Left ventricle myocardium inferior (tissue), 1 donor: ENCODE measurements around the gene BCR. TPM values are rescaled to one million over a fixed set of nuclear protein-coding genes. Genes with fewer than 3 reads are reported as not detected.

Source experiments
- DNase-seq: peaks from one replicate; pipeline ENCODE4 v3.0.0-alpha.2; 2020
- H3K27ac ChIP-seq: fragments of 200-600 bp; replicated peaks from 2 replicates; pipeline ENCODE4 v1.8.0; 2021
- H3K27me3 ChIP-seq: fragments of 200-600 bp; 2 replicates; pipeline ENCODE4 v1.8.0; 2021; ENCODE audit warnings: low read depth
- H3K36me3 ChIP-seq: fragments of 200-600 bp; 2 replicates; pipeline ENCODE4 v1.8.0; 2021
- H3K4me1 ChIP-seq: fragments of 200-600 bp; 2 replicates; pipeline ENCODE4 v1.8.0; 2021
- H3K4me3 ChIP-seq: fragments of 200-600 bp; 2 replicates; pipeline ENCODE4 v1.8.0; 2021; ENCODE audit warnings: mild to moderate bottlenecking, moderate library complexity
- H3K9me3 ChIP-seq: fragments of 200-600 bp; replicated peaks from 2 replicates; pipeline ENCODE4 v1.8.0; 2021
- intact Hi-C: fragments of 100-400 bp; cut with micrococcal nuclease; formaldehyde crosslinking; loops from one replicate; pipeline ENCODE4 v1.11.0; 2022
- total RNA-seq: library from RNA; stranded (reverse); fragmentation: NEBNext Ultra II Directional; extraction: Animal tissue kit (Norgen Biotek cat#: 25700); gene quantifications from one replicate; pipeline ENCODE4 v1.2.1, GENCODE V29; 2021
- TF ChIP-seq, protein P1 (sequence below): fragments of 200-600 bp; IDR thresholded peaks from 2 replicates; pipeline ENCODE4 v1.8.0; 2021; ENCODE audit warnings: antibody characterized with exemption, mild to moderate bottlenecking, borderline replicate concordance
- donor health status: DM: no; HTN: yes; CAD: no; lungs with severe emphysema.

BCR gene
- total RNA-seq, 1 donor from 2014 or later, result 26.7 TPM

DNA sequence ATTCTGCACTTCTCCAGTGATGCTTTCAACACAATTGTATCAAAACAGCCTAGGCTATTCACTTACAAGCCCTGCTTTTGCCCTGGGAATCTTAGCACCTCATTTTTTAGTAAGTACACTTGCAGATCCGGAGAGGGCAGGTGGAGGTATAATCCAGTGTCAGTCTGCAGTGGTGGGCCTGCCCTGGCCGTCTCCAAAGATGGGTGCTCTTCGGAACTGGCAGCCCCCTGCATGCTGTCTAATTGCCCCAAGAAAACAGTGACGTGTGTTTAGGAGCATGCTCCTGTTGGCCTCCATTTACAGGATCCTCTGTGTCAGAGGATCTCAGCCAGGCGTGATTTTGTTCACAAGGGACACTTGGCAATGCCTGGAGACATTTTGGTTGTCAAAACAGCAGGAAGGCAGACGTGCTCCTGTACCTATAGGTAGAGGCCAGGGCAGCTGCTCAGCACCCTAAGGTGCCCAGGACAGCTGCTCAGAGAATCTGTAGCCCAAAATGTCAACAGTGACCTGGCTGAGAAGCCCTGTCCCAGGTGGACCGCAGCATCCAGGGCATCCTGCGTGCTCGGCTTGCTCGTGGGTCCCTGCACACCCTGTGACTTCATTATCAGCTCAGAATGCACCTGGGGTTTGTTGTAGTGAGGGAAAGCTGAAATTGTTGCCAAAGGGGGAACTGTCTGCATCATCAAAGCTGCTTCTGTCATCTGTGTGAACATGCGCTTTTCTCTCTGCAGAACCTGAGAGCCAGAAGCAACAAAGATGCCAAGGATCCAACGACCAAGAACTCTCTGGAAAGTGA is 90.7 kb downstream of the BCR start:
- Histone ChIP-seq H3K4me1 (no peaks in the 10 kb centered on the region), H3K4me3 (no peak overlapping the region), H3K27ac (no peak overlapping the region), H3K36me3 (peaks cover 74% of the 10 kb centered on the region), H3K9me3 (no peaks in the 10 kb centered on the region), H3K27me3 (no peaks in the 10 kb centered on the region)
- TF ChIP-seq, protein P1, sequence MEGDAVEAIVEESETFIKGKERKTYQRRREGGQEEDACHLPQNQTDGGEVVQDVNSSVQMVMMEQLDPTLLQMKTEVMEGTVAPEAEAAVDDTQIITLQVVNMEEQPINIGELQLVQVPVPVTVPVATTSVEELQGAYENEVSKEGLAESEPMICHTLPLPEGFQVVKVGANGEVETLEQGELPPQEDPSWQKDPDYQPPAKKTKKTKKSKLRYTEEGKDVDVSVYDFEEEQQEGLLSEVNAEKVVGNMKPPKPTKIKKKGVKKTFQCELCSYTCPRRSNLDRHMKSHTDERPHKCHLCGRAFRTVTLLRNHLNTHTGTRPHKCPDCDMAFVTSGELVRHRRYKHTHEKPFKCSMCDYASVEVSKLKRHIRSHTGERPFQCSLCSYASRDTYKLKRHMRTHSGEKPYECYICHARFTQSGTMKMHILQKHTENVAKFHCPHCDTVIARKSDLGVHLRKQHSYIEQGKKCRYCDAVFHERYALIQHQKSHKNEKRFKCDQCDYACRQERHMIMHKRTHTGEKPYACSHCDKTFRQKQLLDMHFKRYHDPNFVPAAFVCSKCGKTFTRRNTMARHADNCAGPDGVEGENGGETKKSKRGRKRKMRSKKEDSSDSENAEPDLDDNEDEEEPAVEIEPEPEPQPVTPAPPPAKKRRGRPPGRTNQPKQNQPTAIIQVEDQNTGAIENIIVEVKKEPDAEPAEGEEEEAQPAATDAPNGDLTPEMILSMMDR, result no peak
- intact Hi-C loops, result no loop called here
- no peak for DNase-seq

DNA sequence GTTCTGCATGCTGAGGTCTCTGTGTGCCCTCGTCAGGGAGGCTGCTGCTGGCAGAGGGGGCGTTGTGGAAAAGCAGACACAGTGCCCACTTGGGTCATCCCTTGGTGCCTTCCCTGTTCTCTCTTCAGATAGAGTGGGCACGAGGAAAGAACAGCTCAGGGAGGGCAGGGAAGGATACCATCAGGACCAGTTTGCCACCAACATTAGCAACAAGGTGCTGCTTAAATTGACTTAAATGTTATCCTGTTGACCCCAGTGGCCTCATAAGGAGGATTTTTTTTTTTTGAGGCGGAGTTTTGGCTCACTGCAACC is 91.2 kb downstream of the BCR start:
- intact Hi-C loops, result no loop called here
- peaks cover 76% of the 10 kb centered on the region for H3K36me3 ChIP-seq

DNA sequence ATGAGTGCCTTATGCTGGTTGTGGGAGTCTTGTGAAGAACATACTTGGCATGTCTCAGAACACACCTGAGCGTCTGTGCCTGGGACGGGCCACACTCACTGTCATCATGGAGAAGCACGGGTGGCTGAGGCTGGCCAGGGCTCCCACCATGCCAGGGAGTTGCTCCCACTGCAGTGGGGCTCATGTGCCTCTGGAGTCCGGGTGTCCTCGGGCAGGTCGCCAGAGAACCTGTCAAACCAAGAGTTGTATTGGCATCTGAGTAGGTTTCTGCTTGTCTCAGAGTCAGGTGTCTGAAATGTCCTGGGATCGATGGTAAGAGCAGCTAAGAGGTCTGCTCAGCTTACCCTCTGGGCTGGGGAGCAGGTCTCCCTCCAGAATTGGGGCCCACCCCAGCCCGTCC is 92.1 kb downstream of the BCR start:
- H3K36me3 ChIP-seq, result peaks cover 76% of the 10 kb centered on the region
- TF ChIP-seq, protein P1, result no peak
- no peak for DNase-seq
- H3K4me3 ChIP-seq, result no peak overlapping the region
- H3K4me1 ChIP-seq, result no peaks in the 10 kb centered on the region
- no peaks in the 10 kb centered on the region for H3K27me3 ChIP-seq
- no peak overlapping the region for H3K27ac ChIP-seq
- no peaks in the 10 kb centered on the region for H3K9me3 ChIP-seq
- intact Hi-C loops, result no loop called here

More for the DNA sequence above, 91.2 kb downstream of the BCR start:
- TF ChIP-seq, protein P1, result no peak
- no peak for DNase-seq
- Histone ChIP-seq H3K27ac (no peak overlapping the region), H3K9me3 (no peaks in the 10 kb centered on the region), H3K4me1 (no peaks in the 10 kb centered on the region), H3K4me3 (no peak overlapping the region), H3K27me3 (no peaks in the 10 kb centered on the region)

DNA sequence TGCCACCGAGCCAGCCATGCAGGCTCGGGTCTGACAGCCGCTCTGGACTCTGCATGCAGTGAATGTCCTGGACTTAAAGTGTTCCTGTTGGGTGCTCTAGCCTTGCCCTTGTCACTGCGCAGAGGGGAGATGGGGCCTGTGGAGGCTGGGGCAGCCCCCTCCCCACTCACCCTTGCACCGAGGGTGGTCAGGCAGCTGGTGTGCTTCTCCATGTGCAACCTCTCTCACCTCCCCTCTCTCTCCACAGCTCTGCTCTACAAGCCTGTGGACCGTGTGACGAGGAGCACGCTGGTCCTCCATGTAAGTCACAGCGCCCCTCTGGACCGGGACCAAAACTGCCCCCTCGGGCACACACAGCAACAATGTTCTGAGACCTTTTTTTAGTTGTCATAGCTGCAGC is 92.5 kb downstream of the BCR start:
- intact Hi-C loops, result no loop called here
- H3K4me1 ChIP-seq, result no peaks in the 10 kb centered on the region
- no peak overlapping the region for H3K4me3 ChIP-seq
- peaks cover 76% of the 10 kb centered on the region for H3K36me3 ChIP-seq
- no peaks in the 10 kb centered on the region for H3K9me3 ChIP-seq
- TF ChIP-seq, protein P1, result no peak
- H3K27ac ChIP-seq, result no peak overlapping the region
- no peak for DNase-seq
- H3K27me3 ChIP-seq, result no peaks in the 10 kb centered on the region

DNA sequence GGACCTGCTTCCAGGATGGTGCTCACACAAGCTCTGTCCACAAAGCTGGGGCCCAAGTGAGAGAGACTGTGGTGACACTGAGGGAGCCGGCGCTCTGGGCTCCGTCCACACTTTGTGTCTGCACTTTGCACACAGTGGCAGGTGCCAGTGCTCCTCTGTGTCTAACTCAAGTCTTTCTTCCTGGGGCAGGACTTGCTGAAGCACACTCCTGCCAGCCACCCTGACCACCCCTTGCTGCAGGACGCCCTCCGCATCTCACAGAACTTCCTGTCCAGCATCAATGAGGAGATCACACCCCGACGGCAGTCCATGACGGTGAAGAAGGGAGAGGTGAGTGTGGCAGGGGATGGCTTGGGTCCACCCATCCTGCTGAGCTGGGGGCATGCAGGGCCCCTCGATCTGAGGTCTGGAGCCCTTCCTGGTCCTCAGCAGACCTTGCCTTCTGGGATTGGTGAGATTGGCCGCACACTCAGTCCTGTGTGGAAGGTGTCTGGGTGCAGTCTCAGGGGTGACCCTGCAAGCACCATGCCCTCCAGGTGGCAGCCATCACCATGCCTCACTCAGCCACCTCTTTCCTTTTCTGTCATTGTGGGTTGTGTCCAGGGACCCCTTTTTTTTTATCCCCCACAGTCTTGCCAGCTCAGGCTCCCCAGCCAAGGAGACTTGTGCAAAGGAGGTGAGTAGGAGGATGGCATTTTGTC is 93.3 kb downstream of the BCR start:
- no peak overlapping the region for H3K4me3 ChIP-seq
- DNase-seq, result no peak
- no peaks in the 10 kb centered on the region for H3K9me3 ChIP-seq
- H3K4me1 ChIP-seq, result peaks cover 6% of the 10 kb centered on the region
- H3K27me3 ChIP-seq, result no peaks in the 10 kb centered on the region
- H3K27ac ChIP-seq, result no peak overlapping the region
- H3K36me3 ChIP-seq, result peaks cover 71% of the 10 kb centered on the region
- intact Hi-C loops, result no loop called here
- TF ChIP-seq, protein P1, result no peak
